A673 (cell line): ENCODE results near the gene PIGU.

Experiments
- CTCF ChIP-seq: fragments of 300-800, 200-600 bp; sonication (generic); conservative IDR thresholded peaks from 2 replicates; pipeline ENCODE4 v1.5.1; 2017; ENCODE audit warnings: low read depth, mild to moderate bottlenecking, antibody characterized with exemption, low read length, moderate library complexity, mixed read lengths
- EZH2 ChIP-seq: fragments of 200-600 bp; sonication (generic); IDR thresholded peaks from 2 replicates; pipeline ENCODE4 v1.6.1; 2017; ENCODE audit warnings: borderline replicate concordance, low read depth, mild to moderate bottlenecking, mixed read lengths, antibody characterized with exemption, low read length; ENCODE audit not compliant: poor library complexity, severe bottlenecking

GRCh38 chr20:34600892-34601653, 75.8 kb downstream of the PIGU start:
- no peak for TF ChIP-seq CTCF
- no peak for TF ChIP-seq EZH2
